ENCODE results near the gene NHS.
"Not testable (repeated sequence)": the region's sequence is repeated elsewhere in the genome, so short reads cannot be mapped to it uniquely, and the experiment has no call there.

NHS gene

GRCh38 chrX:17564689-17565409 is 189.8 kb downstream of the NHS start:
- no peaks in the 10 kb centered on the region for H3K9me3 ChIP-seq (ENCODE audit: control insufficient read depth, insufficient read depth, low read length)
- peaks cover 25% of the 10 kb centered on the region for H3K4me1 ChIP-seq (ENCODE audit: insufficient read depth, low read length)
- no peak overlapping the region for H3K9ac ChIP-seq (ENCODE audit: low read depth, low read length)
- H3K36me3 ChIP-seq (ENCODE audit: insufficient read depth, low read length) = no peaks in the 10 kb centered on the region

- H3K9ac ChIP-seq (ENCODE audit: low read depth, low read length) = no peak overlapping the region
- H3K4me1 ChIP-seq (ENCODE audit: insufficient read depth, low read length) = peaks cover 12% of the 10 kb centered on the region
- no peaks in the 10 kb centered on the region for H3K9me3 ChIP-seq (ENCODE audit: control insufficient read depth, insufficient read depth, low read length)
- H3K36me3 ChIP-seq (ENCODE audit: insufficient read depth, low read length) = no peaks in the 10 kb centered on the region
These were observed 191.7 kb downstream of the NHS start for GRCh38 chrX:17566740-17567139.

- Histone ChIP-seq H3K9me3 (ENCODE audit: control insufficient read depth, insufficient read depth, low read length) (no peaks in the 10 kb centered on the region), H3K4me1 (ENCODE audit: insufficient read depth, low read length) (peaks cover 12% of the 10 kb centered on the region), H3K36me3 (ENCODE audit: insufficient read depth, low read length) (no peaks in the 10 kb centered on the region), H3K9ac (ENCODE audit: low read depth, low read length) (no peak overlapping the region)
These were observed 192.2 kb downstream of the NHS start for GRCh38 chrX:17567187-17567586.

- H3K9ac ChIP-seq (ENCODE audit: low read depth, low read length) = no peak overlapping the region
- peaks cover 12% of the 10 kb centered on the region for H3K4me1 ChIP-seq (ENCODE audit: insufficient read depth, low read length)
- H3K9me3 ChIP-seq (ENCODE audit: control insufficient read depth, insufficient read depth, low read length) = no peaks in the 10 kb centered on the region
- H3K36me3 ChIP-seq (ENCODE audit: insufficient read depth, low read length) = no peaks in the 10 kb centered on the region
These were observed 192.8 kb downstream of the NHS start for GRCh38 chrX:17567821-17568220.

- H3K36me3 ChIP-seq (ENCODE audit: insufficient read depth, low read length); H3K9ac ChIP-seq (ENCODE audit: low read depth, low read length); H3K9me3 ChIP-seq (ENCODE audit: control insufficient read depth, insufficient read depth, low read length): not testable (repeated sequence)
- peaks cover 12% of the 10 kb centered on the region for H3K4me1 ChIP-seq (ENCODE audit: insufficient read depth, low read length)
These were observed 193.8 kb downstream of the NHS start for GRCh38 chrX:17568804-17569203.

- peaks cover 20% of the 10 kb centered on the region for H3K4me1 ChIP-seq (ENCODE audit: insufficient read depth, low read length)
- no peaks in the 10 kb centered on the region for H3K36me3 ChIP-seq (ENCODE audit: insufficient read depth, low read length)
These were observed 204.0 kb downstream of the NHS start for GRCh38 chrX:17579026-17579425.

GRCh38 chrX:17580539-17581152 is 205.6 kb downstream of the NHS start:
- H3K4me1 ChIP-seq (ENCODE audit: insufficient read depth, low read length) = peaks cover 26% of the 10 kb centered on the region
- no peaks in the 10 kb centered on the region for H3K36me3 ChIP-seq (ENCODE audit: insufficient read depth, low read length)
- no peaks in the 10 kb centered on the region for H3K9me3 ChIP-seq (ENCODE audit: control insufficient read depth, insufficient read depth, low read length)
- H3K9ac ChIP-seq (ENCODE audit: low read depth, low read length) = no peak overlapping the region

More at GRCh38 chrX:17579026-17579425, 204.0 kb downstream of the NHS start:
- no peaks in the 10 kb centered on the region for H3K9me3 ChIP-seq (ENCODE audit: control insufficient read depth, insufficient read depth, low read length)
- H3K9ac ChIP-seq (ENCODE audit: low read depth, low read length) = no peak overlapping the region

- Histone ChIP-seq H3K9ac (ENCODE audit: low read depth, low read length) (no peak overlapping the region), H3K36me3 (ENCODE audit: insufficient read depth, low read length) (no peaks in the 10 kb centered on the region), H3K9me3 (ENCODE audit: control insufficient read depth, insufficient read depth, low read length) (no peaks in the 10 kb centered on the region), H3K4me1 (ENCODE audit: insufficient read depth, low read length) (peaks cover 26% of the 10 kb centered on the region)
These were observed 206.6 kb downstream of the NHS start for GRCh38 chrX:17581641-17582040.

- Histone ChIP-seq H3K36me3 (ENCODE audit: insufficient read depth, low read length) (no peaks in the 10 kb centered on the region), H3K9ac (ENCODE audit: low read depth, low read length) (no peak overlapping the region), H3K4me1 (ENCODE audit: insufficient read depth, low read length) (peaks cover 32% of the 10 kb centered on the region), H3K9me3 (ENCODE audit: control insufficient read depth, insufficient read depth, low read length) (no peaks in the 10 kb centered on the region)
These were observed 209.3 kb downstream of the NHS start for GRCh38 chrX:17584248-17584681.

- H3K4me1 ChIP-seq (ENCODE audit: insufficient read depth, low read length) = peaks cover 32% of the 10 kb centered on the region
- H3K36me3 ChIP-seq (ENCODE audit: insufficient read depth, low read length) = no peaks in the 10 kb centered on the region
- H3K9me3 ChIP-seq (ENCODE audit: control insufficient read depth, insufficient read depth, low read length) = no peaks in the 10 kb centered on the region
- H3K9ac ChIP-seq (ENCODE audit: low read depth, low read length) = no peak overlapping the region
These were observed 210.0 kb downstream of the NHS start for GRCh38 chrX:17585006-17585405.

GRCh38 chrX:17587366-17587765 is 212.4 kb downstream of the NHS start:
- H3K36me3 ChIP-seq (ENCODE audit: insufficient read depth, low read length) = no peaks in the 10 kb centered on the region
- H3K4me1 ChIP-seq (ENCODE audit: insufficient read depth, low read length) = peaks cover 28% of the 10 kb centered on the region
- H3K9ac ChIP-seq (ENCODE audit: low read depth, low read length) = no peak overlapping the region
- H3K9me3 ChIP-seq (ENCODE audit: control insufficient read depth, insufficient read depth, low read length) = no peaks in the 10 kb centered on the region

- Histone ChIP-seq H3K9ac (ENCODE audit: low read depth, low read length) (no peak overlapping the region), H3K4me1 (ENCODE audit: insufficient read depth, low read length) (peaks cover 27% of the 10 kb centered on the region), H3K9me3 (ENCODE audit: control insufficient read depth, insufficient read depth, low read length) (no peaks in the 10 kb centered on the region), H3K36me3 (ENCODE audit: insufficient read depth, low read length) (no peaks in the 10 kb centered on the region)
These were observed 213.3 kb downstream of the NHS start for GRCh38 chrX:17588303-17588702.

GRCh38 chrX:17590892-17591740 is 216.1 kb downstream of the NHS start:
- no peaks in the 10 kb centered on the region for H3K9me3 ChIP-seq (ENCODE audit: control insufficient read depth, insufficient read depth, low read length)
- H3K9ac ChIP-seq (ENCODE audit: low read depth, low read length) = no peak overlapping the region
- H3K4me1 ChIP-seq (ENCODE audit: insufficient read depth, low read length) = peaks cover 13% of the 10 kb centered on the region
- no peaks in the 10 kb centered on the region for H3K36me3 ChIP-seq (ENCODE audit: insufficient read depth, low read length)

GRCh38 chrX:17591741-17592110 is 216.7 kb downstream of the NHS start:
- Histone ChIP-seq H3K9ac (ENCODE audit: low read depth, low read length) (no peak overlapping the region), H3K9me3 (ENCODE audit: control insufficient read depth, insufficient read depth, low read length) (no peaks in the 10 kb centered on the region), H3K4me1 (ENCODE audit: insufficient read depth, low read length) (peaks cover 13% of the 10 kb centered on the region), H3K36me3 (ENCODE audit: insufficient read depth, low read length) (no peaks in the 10 kb centered on the region)

All from ES-I3 (cell line).